ENCODE data around the gene VKORC1L1.
A peak's percentile ranks its signal among the peaks of the same experiment; 100 is the strongest.
"Not testable (repeated sequence)": the region's sequence is repeated elsewhere in the genome, so short reads cannot be mapped to it uniquely, and the experiment has no call there.

VKORC1L1 gene

DNA sequence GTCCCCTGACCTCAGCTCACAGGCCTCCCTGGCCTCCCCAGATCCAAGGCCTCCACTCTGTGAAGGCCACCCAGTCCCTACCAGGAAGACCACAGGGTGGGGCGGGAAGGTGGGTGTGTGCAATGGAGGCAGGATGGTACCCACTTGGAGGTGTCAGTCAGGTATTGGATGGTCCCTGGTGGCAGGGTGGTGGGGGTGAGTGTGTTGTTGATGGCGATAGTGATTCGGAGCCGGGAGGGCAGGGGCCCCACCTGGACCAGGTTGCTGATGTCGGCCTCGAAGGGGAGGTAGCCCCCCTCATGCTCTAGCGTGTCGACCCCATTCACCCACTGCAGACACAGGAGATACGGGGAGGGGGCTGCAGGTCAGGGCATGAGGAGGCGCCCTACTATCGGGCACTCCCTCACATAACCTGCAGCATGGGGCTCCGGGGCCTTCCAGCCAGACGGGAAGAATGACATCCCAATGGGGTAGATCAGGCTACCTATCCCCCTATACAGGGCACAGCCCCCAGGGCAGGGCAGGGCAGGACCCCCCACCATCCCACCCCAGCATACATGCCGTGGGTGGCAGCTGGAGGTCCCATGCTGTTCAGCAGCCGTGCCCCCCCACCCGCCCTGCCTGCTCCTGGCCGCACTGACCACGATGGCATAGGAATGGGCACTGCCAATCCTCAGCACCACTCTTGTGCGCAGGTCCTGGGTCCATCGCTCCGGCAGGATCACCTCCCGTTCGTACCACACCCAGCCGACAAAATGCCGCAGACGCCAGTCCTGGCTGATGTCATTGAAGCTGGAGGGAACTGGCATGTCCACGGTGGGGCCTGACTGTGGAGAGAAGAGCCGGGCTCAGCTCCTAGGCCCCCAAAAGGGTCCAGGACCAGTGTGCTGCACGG is 107.0 kb downstream of the VKORC1L1 start:
- DNase-seq = no peak

DNA sequence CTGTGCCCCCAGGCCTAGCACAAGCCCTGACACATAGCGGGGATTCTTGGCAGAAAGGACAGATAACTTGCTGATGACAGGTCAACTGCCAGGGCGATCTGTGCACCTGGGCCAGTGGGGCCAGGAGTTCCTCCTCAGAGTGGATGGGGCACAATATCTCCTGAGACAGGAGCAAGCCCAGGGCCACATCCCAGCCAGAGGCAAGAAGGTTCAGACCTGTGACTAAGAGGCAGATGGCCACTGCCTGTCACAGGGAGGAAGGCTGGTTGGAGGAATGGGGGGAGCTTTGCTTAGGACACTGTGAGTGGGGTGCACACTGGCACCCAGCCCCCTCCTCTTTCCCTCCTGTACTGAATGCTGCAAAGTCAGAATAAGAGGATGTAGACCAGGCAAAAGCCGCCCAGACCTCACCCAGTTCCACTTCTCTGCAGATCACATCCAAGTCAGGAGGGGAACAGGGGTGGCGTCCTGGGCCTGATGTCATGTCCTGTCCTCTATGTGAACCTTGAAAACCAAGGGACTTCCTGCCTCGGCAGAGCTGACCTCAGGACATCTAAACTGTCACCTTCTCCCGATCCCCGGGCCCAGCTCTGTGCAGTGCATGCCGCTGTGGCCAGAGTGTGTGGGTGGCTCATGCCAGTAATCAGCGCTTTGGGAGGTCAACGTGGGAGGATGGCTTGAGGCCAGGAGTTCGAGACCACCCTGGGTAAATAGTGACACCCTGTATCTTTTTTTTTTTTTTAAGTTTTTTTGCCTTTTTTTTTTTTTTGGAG is 107.8 kb downstream of the VKORC1L1 start:
- DNase-seq = peak in 7 of 14 donors; percentile 3 to 26 (median 11)

DNA sequence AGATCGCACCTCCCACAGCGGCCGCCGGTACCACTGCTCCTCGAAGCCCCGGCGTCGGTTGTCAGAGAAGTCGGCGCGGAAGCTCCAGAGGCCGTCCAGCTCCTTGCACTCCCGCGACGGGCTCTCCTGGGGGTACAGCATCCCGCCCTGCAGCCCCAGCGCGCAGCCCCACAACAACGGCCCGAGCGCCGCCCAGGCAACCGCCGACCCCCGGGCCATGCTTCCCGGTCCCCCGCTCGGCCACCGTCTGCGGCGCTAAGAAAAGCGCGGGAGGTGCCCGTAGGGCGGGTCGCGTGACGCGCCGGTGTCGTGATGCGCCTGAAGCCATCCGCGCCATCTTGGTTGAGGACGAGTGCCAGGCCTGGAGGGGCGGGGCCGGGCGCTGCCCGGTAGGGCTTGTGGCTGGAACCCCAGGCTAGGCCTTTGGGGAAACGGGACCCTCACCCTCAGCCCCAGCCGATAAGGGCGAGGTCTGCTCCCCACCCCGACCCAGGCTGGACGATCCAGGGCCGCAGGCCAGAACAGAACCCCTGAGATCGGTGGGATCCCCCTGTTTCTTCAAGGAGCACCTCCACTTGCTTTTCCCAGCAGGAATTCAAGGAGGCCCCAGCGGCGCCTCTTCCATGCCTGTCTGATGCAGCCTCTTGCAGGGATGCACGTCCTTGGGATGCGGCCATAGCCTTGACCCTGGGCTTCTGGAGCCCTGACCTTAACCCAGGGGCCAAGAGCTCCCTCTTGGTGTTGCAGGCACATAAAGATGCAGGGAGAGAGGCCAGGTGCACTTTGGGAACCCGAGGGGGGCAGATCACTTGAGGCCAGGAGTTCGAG is 109.3 kb downstream of the VKORC1L1 start, which contains the start of gene GUSB:
GUSB (minus strand) TSS at position 249 of the 828 bp plus-strand sequence; CDS start at position 219, 30 bp downstream.
- peak; percentile 45 to 92 (median 84) for DNase-seq

DNA sequence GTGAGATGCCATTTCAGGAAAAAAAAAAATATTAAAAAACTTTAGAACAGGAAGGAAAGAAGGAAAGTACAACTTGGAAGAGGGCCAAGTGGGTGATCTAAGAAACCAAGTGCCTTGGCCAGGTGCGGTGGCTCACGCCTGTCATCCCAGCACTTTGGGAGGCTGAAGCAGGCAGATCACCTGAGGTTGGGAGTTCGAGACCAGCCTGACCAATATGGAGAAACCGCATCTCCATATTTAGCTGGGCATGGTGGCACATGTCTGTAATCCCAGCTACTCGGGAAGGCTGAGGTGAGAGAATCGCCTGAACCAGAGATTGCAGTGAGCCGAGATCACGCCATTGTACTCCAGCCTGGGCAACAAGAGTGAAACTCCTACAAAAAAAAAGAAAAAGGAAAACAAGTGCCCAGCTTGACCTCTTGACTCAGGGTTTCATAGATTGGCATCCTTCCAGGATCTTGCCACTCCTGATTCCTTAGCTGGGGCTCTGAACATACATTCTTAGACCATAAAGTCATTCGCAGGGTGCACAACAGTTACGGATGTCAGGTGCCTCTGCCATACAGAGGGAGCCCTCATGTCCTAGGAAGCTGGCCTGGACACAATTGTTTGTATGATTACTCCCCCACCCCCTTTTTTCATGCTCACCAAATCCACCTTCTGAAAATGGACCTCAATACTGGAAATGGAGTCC is 111.2 kb downstream of the VKORC1L1 start:
- DNase-seq = no peak

DNA sequence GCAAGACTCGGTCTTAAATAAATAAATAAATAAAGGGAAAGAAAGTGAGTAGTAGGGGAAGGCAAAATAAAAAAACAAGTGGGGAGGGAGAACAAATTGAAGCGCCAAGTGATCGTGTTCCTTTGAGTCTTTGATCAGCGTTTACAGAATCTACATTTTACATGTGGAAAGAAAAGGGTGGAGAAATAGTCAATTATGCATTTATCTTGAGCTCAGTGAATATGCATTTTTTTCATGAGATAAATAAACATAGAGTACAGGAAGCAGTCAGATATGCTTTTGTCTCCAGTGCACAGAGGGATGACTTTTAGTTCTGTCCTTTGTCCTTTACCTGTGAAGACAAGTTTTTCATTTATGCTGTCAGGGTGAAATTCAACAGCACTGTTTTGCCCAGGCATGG is 115.2 kb downstream of the VKORC1L1 start:
- no peak for DNase-seq

DNA sequence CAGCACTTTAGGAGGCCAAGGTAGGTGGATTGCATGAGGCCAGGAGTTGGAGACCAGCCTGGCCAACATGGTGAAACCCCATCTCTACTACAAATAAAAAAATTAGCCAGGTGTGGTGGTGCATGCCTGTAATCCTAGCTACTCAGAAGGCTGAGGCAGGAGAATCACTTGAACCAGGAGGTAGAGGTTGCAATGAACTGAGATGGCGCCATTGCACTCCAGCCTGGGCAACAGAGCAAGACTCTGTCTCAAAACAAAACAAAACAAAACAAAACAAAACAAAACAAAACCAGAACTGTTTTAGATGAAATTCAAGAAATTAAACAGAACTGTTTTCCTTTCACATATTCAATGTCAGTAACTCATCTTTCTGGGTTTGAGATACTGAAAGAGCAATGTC is 115.6 kb downstream of the VKORC1L1 start:
- DNase-seq = not testable (repeated sequence)

DNA sequence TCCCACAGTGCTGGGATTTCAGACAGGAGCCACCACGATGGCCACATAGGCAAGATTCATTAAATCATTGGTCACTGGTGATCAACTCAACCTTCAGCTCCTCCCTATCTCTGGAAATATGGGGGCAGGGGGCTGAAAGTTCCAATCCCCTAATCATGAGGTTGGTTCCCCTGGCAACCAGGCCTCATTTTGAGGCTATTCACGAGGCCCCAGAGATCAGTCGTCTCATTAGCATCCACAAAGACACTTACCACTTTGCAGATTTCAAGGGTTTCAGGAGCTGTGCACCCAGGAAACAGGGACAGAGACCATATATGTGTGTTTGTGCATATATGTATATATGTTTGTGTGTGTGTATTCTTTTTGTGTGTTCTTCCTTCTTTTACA is 116.8 kb downstream of the VKORC1L1 start:
- DNase-seq = no peak

DNA sequence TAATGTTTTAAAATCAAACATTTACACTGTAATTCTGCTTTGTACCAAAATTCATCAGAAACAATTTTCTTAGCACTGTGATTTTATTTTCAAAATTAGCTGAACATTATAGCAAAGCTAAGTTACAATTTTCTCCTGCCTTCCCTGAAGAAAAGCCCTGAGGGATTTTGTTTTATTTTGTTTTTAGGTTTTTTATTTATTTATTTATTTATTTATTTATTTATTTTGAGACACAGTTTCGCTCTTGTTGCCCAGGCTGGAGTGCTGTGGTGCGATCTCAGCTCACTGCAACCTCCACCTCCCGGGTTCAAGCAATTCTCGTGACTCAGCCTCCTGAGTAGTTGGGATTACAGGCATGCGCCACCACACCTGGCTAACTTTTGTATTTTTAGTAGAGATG is 119.0 kb downstream of the VKORC1L1 start:
- DNase-seq = not testable (repeated sequence)

DNA sequence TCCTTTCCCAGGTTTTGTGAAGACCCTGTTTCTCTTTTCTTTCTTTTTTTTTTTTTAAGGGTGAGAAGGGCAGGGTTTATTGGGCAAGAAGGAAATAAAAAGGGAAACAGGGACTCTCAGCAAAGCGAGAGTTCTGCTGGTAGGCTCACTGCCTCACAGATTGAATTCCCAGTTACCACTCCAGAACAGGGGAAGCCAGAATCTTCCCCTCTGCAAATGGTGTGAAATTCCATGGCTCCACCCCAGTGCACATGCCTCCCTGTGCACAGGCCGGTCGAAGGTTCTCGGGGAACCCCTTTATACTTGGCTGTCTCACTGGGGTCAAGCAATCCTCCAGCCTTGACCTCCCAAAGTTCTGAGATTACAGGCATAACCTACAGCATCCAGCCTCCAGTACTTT is 119.7 kb downstream of the VKORC1L1 start:
- no peak for DNase-seq

DNA sequence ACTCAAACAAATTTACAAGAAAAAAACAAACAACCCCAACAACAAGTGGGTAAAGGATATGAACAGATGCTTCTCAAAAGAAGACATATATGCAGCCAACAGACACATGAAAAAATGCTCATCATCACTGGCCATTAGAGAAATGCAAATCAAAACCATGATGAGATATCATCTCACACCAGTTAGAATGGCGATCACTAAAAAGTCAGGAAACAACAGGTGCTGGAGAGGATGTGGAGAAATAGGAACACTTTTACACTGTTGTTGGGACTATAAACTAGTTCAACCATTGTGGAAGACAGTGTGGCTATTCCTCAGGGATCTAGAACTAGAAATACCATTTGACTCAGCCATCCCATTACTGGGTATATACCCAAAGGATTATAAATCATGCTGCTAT is 122.1 kb downstream of the VKORC1L1 start:
- DNase-seq = not testable (repeated sequence)

DNA sequence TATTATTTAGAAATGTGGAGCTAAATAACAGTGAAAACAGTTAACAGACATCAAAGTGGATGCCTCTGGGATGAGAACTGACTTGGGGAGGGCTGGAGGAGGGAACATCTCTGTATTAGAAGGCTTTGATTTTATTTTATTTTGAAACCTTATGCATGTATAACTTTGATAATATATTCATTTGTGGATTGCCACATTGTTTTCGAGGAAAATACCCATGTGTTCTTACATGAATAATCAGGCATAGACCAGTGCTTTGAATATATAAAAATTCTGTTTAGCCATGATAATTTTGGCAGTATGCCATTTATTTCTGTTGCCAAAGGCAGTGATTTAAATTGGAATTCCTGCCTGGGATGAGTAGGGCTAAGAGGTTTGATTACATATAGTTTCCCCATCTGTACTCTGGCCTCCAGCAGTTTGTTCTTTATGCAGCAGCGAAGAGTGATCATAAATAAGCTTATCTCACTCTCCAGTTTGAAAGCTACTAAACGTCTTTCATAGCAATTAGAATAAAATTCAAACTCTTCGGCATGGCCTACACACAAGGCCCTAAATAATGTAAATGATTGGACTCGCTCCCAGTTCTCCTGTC is 128.0 kb downstream of the VKORC1L1 start:
- DNase-seq = not testable (repeated sequence)

DNA sequence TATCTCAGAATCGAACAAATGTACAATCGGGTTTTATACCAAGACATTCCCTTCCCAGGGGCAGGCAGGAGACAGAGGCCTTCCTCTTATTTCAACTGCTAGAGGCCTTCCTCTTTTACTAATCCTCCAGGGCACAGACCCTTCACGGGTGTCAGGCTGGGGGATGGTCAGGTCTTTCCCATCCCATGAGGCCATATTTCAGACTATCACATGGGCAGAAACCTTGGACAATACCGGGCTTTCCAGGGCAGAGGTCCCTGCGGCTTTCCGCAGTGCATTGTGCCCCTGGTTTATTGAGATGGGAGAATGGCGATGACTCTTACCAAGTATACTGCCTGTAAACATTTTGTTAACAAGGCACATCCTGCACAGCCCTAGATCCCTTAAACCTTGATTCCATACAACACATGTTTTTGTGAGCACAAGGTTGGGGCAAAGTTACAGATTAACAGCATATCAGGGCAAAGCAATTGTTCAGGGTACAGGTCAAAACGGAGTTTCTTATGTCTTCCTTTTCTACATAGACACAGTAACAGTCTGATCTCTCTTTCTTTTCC is 132.3 kb downstream of the VKORC1L1 start:
- not testable (repeated sequence) for DNase-seq

DNA sequence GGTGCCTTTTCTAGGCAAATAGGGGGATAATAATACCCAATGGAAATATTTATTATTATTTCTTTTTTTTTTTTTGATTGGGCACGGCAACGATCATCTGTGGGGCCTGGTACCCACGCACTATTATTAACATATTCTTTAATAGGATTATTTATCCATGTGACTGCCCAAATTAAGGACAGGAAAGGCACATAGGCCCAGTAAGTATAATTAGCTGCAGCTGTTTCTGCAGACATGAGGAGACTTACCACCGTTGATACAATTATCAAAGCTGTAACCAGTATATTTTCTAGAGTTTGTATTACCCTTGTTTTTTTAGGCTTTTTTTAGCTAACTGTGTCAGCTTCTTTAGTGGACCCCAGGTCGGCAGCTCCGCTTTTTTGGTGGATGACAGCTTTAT is 134.4 kb downstream of the VKORC1L1 start:
- DNase-seq = no peak
